NCI-H2081 treated with DMSO at 0.1 percent for 48 hours (cell line): ENCODE data around the gene TINCR.

Experiments
- DNase-seq: peaks from one replicate; lab custom pipeline; 2025; lab: John Stamatoyannopoulos, UW

The TINCR gene

GRCh38 chr19:5512715-5513114, 55.0 kb downstream of the TINCR start:
- no peak for DNase-seq
